ENCODE results near the gene PRR5. TPM values are rescaled to one million over a fixed set of nuclear protein-coding genes. Genes with fewer than 3 reads are reported as not detected.

Gene PRR5
- total and polyA plus RNA-seq, 2 of the 13 experiments (the other 11 are each of a cell fraction or from before 2014, with no cell fraction given): 11.6 to 27.5 TPM

DNA sequence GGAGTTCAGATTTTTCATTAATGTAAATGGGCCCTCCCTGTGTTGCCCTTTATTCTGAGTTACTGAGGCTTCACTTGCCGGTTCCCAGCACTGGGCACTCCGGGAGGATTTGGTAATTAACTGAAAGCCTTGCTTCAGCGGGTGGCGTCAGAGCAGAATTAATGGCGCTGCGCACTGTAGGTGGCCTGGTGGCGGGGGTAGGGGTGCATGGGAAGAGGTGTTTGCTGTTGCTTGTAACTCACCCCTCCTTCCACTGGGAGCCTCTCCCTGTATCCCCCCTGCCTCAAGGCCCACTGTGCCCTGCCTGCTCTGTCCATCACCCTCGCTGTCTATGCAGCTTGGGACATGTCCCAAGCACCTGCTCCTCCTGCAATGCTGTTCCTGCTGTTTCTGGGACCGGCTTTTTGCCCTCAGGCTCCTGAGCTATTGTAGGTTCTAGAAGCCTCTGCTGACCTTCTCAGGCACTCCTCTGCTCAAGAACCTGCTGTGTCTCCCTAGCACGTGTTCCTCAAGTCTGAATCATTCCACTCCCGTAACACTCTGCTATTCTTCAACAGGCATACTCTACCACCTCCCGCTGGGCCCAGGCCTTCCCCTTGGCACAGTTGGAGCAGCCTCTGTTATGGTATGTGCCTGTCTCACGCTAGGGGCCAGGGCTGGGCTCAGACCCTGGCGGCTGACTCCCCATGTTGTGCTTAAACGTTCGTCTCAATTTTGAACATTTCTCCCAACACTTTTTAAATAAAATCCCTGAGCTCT lies 74.8 kb downstream of the PRR5 start:
- in situ Hi-C loops (cut with HindIII; ENCODE audit: extremely low pct_ligation_motif_present, low pct_unique_long_range_greater_than_20kb) (no loop called here), intact Hi-C loops (cut with micrococcal nuclease; ENCODE audit: unreplicated experiment) (no loop called here)
- no TSS peak for BruUV-seq (replicated peaks)
- H3K36me3 ChIP-seq (replicated peaks in 1 of 2; ENCODE audit: control insufficient read depth in 1 of 2, insufficient read depth in 2 of 2, low read length in 2 of 2): no peaks in the 10 kb centered on the region
- ChIA-PET POLR2A (no interaction called here), CTCF (ENCODE audit: low intra/inter-chr PET ratio, low total read pairs) (no interaction called here)
- no peak overlapping the region for H3K4me2 ChIP-seq (ENCODE audit: low read depth, low read length)
- H3K27me3 ChIP-seq (ENCODE audit: control insufficient read depth in 1 of 2, insufficient read depth in 2 of 2, low read length in 2 of 2): peaks cover 0 to 1% of the 10 kb centered on the region in 2 experiments; a peak in 1 of 5 replicates
- H3K4me1 ChIP-seq (ENCODE audit: insufficient read depth, low read length): no peaks in the 10 kb centered on the region
- no peak for FAIRE-seq
- TF ChIP-seq, protein P1, sequence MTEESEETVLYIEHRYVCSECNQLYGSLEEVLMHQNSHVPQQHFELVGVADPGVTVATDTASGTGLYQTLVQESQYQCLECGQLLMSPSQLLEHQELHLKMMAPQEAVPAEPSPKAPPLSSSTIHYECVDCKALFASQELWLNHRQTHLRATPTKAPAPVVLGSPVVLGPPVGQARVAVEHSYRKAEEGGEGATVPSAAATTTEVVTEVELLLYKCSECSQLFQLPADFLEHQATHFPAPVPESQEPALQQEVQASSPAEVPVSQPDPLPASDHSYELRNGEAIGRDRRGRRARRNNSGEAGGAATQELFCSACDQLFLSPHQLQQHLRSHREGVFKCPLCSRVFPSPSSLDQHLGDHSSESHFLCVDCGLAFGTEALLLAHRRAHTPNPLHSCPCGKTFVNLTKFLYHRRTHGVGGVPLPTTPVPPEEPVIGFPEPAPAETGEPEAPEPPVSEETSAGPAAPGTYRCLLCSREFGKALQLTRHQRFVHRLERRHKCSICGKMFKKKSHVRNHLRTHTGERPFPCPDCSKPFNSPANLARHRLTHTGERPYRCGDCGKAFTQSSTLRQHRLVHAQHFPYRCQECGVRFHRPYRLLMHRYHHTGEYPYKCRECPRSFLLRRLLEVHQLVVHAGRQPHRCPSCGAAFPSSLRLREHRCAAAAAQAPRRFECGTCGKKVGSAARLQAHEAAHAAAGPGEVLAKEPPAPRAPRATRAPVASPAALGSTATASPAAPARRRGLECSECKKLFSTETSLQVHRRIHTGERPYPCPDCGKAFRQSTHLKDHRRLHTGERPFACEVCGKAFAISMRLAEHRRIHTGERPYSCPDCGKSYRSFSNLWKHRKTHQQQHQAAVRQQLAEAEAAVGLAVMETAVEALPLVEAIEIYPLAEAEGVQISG (CRISPR knock-in tag; IDR thresholded peaks at IDR 0.05): no peak
- no peak for TF ChIP-seq MIXL1 (CRISPR knock-in tag; IDR thresholded peaks at IDR 0.05)
- no peak for TF ChIP-seq NR2F6 (IDR thresholded peaks at IDR 0.05)
- no peak for TF ChIP-seq NR2F6 (CRISPR knock-in tag; IDR thresholded peaks at IDR 0.05)
- TF ChIP-seq RXRA (CRISPR knock-in tag; IDR thresholded peaks at IDR 0.05): no peak
- no peak for TF ChIP-seq SAFB2 (CRISPR knock-in tag; IDR thresholded peaks at IDR 0.05; ENCODE audit: borderline replicate concordance, low read depth)
- no peak for TF ChIP-seq RORA (CRISPR knock-in tag; IDR thresholded peaks at IDR 0.05)
- no peak for TF ChIP-seq SPEN (CRISPR knock-in tag; IDR thresholded peaks at IDR 0.05; ENCODE audit: low read depth)
- no peak for TF ChIP-seq IKZF4 (CRISPR knock-in tag; IDR thresholded peaks at IDR 0.05; ENCODE audit: borderline replicate concordance, low read depth, not compliant biosample characterization)
- TF ChIP-seq ZMYM4 (CRISPR knock-in tag; IDR thresholded peaks at IDR 0.05): no peak
- TF ChIP-seq GTF2F1 (IDR thresholded peaks at IDR 0.05; ENCODE audit: low read length): no peak
- no peak for TF ChIP-seq ZSCAN31 (CRISPR knock-in tag; IDR thresholded peaks at IDR 0.05; ENCODE audit: low read depth)
- H3K4me3 ChIP-seq (replicated peaks in 1 of 3; ENCODE audit: insufficient read depth in 1 of 3, low read depth in 2 of 3, low read length in 3 of 3): no peak overlapping the region
- DNase-seq (ENCODE audit: low spot score): no peak
- no peak for ATAC-seq
- no peak overlapping the region for H2AFZ ChIP-seq (ENCODE audit: low read length)
- H3K27ac ChIP-seq (ENCODE audit: extremely low read length, insufficient read depth, low read length): no peak overlapping the region
- WGBS (ENCODE audit: low lambda C conversion rate): 47% methylated on average over 16 of the region's 16 CpGs
- no peaks in the 10 kb centered on the region for H4K20me1 ChIP-seq (ENCODE audit: insufficient read depth, low read length)
- H3K9me3 ChIP-seq (ENCODE audit: low read length): peaks cover 15% of the 10 kb centered on the region
- H3K79me2 ChIP-seq (ENCODE audit: insufficient read depth, low read length): no peaks in the 10 kb centered on the region
- no peak overlapping the region for H3K9ac ChIP-seq (ENCODE audit: insufficient read depth, low read depth, low read length)
